ENCODE results near the gene PDLIM4. TPM values are rescaled to one million over a fixed set of nuclear protein-coding genes. Genes with fewer than 3 reads are reported as not detected.

Gene PDLIM4
- total RNA-seq, 1 donor, result 67.7 TPM

- H4K20me1 ChIP-seq (ENCODE audit: insufficient read depth, low read length), result no peaks in the 10 kb centered on the region
- no peaks in the 10 kb centered on the region for H3K36me3 ChIP-seq (ENCODE audit: insufficient read depth, low read length)
- no peaks in the 10 kb centered on the region for H3K9me3 ChIP-seq (ENCODE audit: low read depth, low read length)
- H3K4me1 ChIP-seq (ENCODE audit: insufficient read depth, low read length), result no peaks in the 10 kb centered on the region
- H3K27ac ChIP-seq (ENCODE audit: low read depth, low read length), result no peak overlapping the region
- H3K79me2 ChIP-seq (ENCODE audit: insufficient read depth, low read length), result no peaks in the 10 kb centered on the region
- no peak overlapping the region for H3K4me2 ChIP-seq (ENCODE audit: insufficient read depth, low read length)
- H3K4me3 ChIP-seq (ENCODE audit: insufficient read depth, low read length), result no peak overlapping the region
- no peak overlapping the region for H2AFZ ChIP-seq (ENCODE audit: low read length)
- TF ChIP-seq CTCF (IDR thresholded peaks at IDR 0.05; ENCODE audit: extremely low read depth, low read depth, low read length), result no peak
- DNase-seq (ENCODE audit: insufficient read length, low spot score, missing footprints), result no peak
- no peaks in the 10 kb centered on the region for H3K27me3 ChIP-seq (ENCODE audit: insufficient read depth, low read length)
Observed at GRCh38 chr5:132280371-132281240, 23.1 kb downstream of the PDLIM4 start.

DNA sequence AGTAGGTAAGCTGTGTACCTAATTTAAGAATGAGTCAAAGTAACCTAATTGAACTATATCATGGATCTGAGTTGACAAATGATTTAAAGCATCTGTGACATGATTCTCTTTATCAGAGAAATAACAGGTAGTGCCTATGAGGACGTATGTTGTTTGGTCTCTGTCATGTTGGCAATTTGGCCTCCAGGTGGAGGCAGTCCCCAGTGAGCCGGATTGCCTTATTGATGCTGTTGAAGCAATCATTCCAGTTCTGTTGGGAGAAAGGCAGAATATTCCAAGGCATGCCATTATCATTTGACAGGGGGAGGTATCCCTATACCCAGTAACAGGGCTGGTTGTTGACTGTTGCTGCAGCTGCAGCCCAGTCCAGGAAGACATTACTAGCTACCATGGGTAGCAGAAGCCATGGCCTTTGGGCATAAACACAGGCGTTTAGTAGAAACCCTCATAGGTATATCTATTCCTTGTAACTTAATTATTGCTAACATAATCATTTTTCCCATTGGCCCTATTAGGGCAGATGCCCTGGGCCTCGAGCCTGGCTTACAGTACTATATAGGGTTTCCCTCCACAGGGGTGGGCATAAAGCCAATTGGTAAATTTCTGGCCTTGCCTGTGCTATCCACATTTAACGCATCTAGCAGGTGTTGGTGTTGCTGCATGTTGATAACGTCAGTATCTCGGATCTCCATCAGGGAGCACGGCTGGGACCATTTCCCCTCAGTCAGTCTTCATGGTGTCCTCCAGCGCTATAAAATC, 24.5 kb downstream of the PDLIM4 start:
- no peak for TF ChIP-seq CTCF (IDR thresholded peaks at IDR 0.05; ENCODE audit: extremely low read depth, low read depth, low read length)
- H3K27me3 ChIP-seq (ENCODE audit: insufficient read depth, low read length), result no peaks in the 10 kb centered on the region
- no peaks in the 10 kb centered on the region for H4K20me1 ChIP-seq (ENCODE audit: insufficient read depth, low read length)
- no peak for DNase-seq (ENCODE audit: insufficient read length, low spot score, missing footprints)
- H3K4me2 ChIP-seq (ENCODE audit: insufficient read depth, low read length), result no peak overlapping the region
- H3K27ac ChIP-seq (ENCODE audit: low read depth, low read length), result no peak overlapping the region
- H3K9me3 ChIP-seq (ENCODE audit: low read depth, low read length), result no peaks in the 10 kb centered on the region
- H2AFZ ChIP-seq (ENCODE audit: low read length), result no peak overlapping the region
- H3K79me2 ChIP-seq (ENCODE audit: insufficient read depth, low read length), result no peaks in the 10 kb centered on the region
- no peak overlapping the region for H3K4me3 ChIP-seq (ENCODE audit: insufficient read depth, low read length)
- no peaks in the 10 kb centered on the region for H3K4me1 ChIP-seq (ENCODE audit: insufficient read depth, low read length)
- H3K36me3 ChIP-seq (ENCODE audit: insufficient read depth, low read length), result no peaks in the 10 kb centered on the region

DNA sequence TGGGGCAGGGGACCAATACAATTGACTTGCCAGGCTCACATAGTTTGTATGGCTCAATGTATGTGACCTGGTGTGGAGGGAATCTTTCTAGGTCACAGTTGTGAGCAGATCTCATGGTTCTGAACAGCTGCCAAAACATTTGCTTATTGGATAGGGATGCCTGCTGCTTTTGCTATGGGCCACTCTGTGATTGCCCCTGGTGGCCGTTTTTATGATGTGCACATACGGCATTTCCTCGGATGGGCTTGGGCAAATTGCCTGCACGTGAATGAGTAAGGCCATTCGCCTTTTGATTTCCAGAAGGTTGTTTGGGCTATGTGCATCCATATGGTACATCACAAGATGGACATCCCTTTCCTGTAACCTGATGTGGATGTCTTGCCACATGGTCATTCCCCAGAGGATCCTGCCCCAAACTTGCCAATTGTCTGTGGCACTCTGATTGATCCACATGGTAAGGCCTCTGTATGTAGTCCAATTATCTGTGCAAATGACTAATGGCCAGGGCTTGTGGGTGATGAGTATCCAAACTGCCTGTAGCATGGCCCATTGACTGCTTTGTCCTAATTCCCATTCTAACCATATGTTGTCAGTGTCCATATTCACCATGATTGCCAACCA, 26.0 kb downstream of the PDLIM4 start:
- TF ChIP-seq CTCF (IDR thresholded peaks at IDR 0.05; ENCODE audit: extremely low read depth, low read depth, low read length), result peak; percentile 70
- Histone ChIP-seq H3K4me2 (ENCODE audit: insufficient read depth, low read length) (no peak overlapping the region), H3K27ac (ENCODE audit: low read depth, low read length) (no peak overlapping the region), H2AFZ (ENCODE audit: low read length) (no peak overlapping the region), H3K9me3 (ENCODE audit: low read depth, low read length) (no peaks in the 10 kb centered on the region), H3K36me3 (ENCODE audit: insufficient read depth, low read length) (no peaks in the 10 kb centered on the region), H3K4me1 (ENCODE audit: insufficient read depth, low read length) (no peaks in the 10 kb centered on the region), H3K79me2 (ENCODE audit: insufficient read depth, low read length) (no peaks in the 10 kb centered on the region), H3K27me3 (ENCODE audit: insufficient read depth, low read length) (no peaks in the 10 kb centered on the region), H3K4me3 (ENCODE audit: insufficient read depth, low read length) (no peak overlapping the region), H4K20me1 (ENCODE audit: insufficient read depth, low read length) (no peaks in the 10 kb centered on the region)
- DNase-seq (ENCODE audit: insufficient read length, low spot score, missing footprints), result peak; percentile 94
